Measurements from ENCODE around the gene LTF.
"Not testable (repeated sequence)": the region's sequence is repeated elsewhere in the genome, so short reads cannot be mapped to it uniquely, and the experiment has no call there.

LTF gene

DNA sequence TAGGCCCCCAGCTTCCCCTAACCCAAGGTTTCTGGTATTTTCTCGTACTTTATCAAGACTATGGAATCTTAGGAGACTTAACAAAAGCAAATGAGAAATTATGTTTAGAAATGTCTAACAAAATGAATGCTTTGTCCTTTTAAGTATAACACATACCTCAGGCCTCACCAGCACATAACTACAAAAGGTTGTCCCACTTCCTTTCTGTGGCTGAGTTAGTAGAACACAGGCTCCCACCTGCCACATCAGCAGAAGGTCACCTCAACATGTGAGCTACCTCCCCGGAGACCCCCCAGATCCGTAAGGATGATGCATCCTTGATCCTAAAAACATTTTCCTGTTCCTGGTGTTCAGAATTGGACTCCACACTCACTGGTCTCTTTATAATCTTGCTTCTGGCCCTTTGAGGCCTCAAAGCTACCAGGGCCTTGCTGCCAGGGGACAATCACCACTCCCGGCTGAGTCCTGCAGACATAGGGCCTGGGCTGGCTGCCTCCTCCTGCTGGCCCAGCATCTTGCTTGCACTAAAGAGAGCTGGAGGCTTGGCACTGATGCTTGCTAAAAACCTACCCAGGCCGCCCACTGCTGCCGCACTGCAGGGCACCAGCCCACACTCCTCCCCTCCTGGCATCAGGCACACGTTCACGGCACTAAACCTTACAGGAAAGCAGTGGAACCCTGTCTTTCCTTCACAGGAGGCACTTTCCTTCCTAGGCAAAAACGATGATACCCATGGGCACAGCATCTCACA lies 54.8 kb downstream of the LTF start:
- DNase-seq, result no peak

DNA sequence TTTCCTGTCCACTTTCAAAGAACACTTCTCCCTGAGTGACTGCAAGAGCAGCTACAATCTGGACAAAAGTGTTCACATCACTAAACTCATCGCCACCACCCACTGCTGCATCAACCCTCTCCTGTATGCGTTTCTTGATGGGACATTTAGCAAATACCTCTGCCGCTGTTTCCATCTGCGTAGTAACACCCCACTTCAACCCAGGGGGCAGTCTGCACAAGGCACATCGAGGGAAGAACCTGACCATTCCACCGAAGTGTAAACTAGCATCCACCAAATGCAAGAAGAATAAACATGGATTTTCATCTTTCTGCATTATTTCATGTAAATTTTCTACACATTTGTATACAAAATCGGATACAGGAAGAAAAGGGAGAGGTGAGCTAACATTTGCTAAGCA lies 55.9 kb downstream of the LTF start:
- DNase-seq, result no peak

DNA sequence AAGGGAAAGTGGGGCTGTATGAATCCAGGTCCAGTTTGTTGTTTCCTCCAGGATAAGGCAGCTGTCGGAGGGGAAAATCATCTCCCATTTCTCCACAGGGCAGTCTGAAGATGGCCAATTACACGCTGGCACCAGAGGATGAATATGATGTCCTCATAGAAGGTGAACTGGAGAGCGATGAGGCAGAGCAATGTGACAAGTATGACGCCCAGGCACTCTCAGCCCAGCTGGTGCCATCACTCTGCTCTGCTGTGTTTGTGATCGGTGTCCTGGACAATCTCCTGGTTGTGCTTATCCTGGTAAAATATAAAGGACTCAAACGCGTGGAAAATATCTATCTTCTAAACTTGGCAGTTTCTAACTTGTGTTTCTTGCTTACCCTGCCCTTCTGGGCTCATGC lies 56.7 kb downstream of the LTF start:
- DNase-seq, result no peak

DNA sequence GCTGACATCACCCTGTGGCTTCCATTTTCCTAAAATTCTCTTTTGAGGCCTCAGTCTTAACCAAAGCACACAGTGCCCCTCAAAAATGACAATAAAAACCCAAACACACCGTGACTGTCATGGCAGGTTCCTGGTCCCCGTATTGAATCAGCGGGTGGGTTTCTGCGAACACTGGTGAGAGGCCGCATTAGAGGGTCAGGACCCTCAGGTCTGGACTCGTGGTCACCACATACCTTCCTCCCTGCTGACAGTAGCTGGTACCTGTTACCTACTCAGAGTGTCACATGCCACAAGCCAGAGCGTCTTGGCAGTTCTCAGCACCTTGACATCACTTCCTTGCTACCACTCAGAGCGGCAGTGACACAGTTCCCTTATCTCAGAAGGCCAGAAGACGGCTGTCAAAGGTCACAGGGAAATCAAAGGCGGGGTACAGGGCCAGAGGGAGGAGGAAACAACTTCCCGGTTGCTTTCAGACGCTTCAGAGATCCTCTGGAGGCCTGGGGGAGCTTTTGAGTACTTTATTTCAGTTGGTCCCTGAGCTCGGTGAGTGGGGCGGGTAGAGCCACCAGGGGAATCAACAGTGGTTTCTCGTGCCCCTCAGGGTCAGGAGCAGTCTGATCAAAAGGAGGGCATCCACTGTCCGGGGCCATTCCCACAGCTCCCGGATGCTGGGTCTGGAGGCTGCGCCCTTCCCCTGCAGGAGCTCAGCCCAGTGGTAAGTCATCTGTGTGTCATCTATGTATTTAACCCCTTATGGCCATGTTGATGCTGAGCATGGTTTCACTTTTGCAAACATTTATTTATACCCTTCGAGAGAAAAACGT lies 57.7 kb downstream of the LTF start, which contains the start of the genes CCR5AS and CCRL2:
CCR5AS (minus strand) TSS at position 279 of the 824 bp plus-strand sequence.
CCRL2 (plus strand) TSS at position 472 of the 824 bp plus-strand sequence. CDS start 821 bp downstream, outside the sequence.
- DNase-seq, result no peak

DNA sequence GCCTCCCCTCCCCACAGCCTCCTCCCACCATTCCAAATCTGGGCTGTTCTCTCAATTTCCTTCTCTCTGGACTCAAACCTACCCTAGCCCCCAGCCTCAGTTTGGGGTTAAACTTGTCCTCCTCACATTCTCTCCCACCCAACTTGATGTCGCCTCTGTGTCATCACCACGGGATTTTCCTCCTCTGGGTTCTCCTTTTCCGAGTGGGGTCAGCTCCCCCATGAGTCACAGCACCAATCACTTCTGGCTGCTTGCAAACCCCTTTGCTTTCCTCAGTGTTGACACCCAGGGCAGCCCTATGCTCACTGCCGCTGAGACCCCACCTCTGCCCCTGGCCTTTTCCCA lies 58.3 kb downstream of the LTF start:
- no peak for DNase-seq

DNA sequence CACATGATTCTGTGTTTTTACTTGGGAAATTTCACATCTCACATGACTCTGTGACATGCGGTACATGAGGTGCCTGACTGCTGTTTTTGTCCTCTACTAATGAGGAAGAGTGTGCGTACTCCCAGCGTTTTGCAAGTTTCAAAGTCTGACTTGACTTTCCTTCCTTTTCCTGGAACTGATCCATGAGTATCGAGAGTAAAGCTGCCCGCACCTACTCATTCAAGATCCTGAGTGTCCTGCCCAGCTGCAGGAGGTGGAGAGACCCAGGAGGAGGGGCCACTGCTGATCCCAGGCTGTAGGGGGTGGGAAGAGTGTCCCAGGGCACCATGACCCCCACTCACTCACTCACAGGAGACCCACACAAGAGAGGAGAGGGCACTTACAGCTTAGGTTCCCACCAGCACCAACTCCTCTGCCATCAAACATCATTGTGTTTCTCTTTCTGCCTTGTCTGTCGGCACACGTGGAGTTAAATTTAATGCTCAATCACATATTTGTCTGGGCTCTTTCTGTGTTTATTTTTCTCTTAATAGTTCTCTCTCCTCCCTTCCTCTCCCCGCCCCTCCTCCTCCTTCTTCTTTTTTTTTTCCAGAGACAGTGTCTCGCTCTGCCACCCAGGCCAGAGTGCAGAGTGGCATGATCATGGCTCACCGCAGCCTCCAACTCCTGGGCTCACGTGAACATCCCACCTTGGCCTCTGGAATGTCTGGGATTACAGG lies 59.2 kb downstream of the LTF start:
- DNase-seq, result no peak

DNA sequence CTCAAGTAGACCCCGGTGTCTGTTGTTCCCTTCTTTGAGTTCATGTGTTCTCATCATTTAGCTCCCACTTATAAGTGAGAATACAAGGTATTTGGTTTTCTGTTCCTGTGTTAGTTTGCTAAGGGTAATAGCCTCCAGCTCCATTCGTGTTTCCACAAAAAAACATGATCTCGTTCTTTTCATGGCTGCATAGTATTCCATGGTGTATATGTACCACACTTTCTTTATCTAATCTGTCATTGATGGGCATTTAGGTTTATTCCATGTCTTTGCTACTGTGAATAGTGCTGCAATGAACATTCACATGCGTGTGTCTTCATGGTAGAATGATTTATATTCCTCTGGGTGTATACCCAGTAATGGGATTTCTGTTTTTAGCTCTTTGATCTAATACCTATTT lies 61.8 kb downstream of the LTF start:
- not testable (repeated sequence) for DNase-seq

DNA sequence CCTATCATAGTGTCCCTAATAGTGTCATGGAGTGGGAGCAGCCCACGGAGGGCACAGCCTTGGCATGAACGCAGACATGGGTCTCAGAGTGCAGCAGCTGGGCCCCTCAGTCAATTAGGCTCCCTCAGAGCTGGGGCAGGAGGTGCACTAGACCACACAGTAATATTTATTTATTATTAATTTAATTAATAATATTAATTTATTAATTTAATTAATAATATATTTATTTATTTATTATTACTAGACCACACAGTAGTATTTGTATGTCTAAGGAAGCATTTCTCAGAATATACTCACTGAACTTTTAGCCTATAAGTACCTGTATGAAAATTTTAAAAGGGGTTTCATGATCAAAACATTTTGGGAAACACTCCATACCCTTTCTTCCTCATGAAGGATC lies 63.1 kb downstream of the LTF start:
- no peak for DNase-seq

DNA sequence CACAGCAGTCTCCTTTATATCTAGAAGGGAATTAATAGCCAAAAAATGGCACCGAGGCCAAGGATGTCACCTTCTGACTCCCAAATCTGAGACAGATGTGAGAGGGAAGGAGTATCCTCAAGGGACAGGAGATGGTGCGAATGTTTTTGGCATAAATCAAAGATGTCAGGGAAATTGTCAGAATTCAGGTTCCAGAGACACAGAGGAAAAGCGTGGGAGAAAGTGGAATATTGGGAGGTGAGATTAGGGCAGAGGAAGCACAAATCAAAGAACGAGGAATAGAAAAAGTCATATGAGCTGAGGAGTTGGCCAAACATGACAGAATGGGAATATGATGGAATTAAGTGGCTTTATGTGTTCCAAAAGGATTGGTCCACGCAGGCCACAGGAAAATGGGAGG lies 63.9 kb downstream of the LTF start:
- no peak for DNase-seq

DNA sequence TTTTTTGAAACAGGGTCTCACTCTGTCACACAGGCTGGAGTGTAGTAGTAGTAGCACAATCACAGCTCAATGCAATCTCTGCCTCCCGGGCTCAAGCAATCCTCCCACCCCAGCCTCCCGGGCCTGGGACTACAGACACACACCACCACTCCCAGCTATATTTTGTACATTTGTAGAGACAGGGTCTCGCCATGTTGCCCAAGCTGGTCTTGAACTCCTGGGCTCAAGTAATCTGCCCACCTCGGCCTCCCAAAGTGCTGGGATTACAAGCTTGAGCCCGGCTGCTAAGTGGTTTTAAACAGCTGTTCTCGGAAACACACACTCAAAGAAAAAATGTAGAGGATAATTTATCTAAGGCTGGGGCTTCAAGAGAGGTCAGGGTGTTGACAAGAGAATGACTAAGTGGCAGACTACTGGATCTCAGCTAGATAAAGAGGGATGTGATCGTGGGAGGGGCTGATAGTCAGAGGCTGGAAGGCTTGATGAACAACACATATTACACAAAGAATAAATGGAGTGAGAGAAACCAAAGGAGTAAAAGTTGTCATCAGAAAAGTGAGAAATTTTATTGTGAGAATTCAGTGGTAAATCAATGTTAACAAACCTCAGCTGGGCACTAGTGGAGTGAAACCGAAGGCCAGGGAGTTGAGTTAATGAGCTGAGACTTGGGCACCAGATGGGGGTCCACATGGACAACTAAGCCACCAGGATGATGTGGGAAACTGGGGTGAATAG lies 64.5 kb downstream of the LTF start:
- no peak for DNase-seq

DNA sequence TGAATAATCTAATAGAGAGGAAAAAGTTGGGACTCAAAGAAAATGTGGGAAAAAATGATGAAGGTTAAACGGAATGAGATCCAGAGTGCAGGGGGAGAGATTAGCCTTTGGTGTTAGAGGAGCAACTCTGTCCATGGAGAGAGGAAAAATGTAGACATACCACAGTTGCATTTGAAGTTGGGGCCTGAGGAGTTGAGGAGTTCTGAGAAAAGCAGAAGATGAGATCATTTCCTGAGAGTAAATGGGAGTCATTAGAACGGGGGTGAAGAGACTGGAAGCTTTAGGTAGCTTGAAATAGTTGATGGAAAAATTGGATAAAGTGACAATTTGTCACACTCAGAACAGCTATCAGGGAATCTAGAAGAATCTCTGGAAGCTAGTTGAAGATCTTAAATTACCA lies 65.1 kb downstream of the LTF start:
- DNase-seq, result no peak

DNA sequence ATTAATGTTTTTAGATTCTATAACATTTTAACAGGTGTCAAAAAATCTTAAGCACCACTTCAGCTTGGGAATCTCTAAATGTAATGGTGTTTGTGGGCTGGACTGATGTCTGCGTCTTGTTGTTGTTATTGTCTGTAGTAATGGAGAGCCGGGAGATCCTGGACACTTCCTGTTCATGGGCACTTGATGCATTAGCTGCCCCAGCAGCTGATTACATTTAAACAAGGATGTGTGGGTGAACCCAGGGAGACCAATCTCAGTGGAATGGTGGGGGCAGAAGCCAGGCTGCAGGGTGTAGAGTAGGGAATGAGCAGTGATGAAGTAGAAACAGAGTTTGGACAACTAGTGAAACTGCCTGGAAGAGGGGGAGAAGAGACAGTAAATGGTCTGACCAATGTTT lies 65.6 kb downstream of the LTF start:
- no peak for DNase-seq

DNA sequence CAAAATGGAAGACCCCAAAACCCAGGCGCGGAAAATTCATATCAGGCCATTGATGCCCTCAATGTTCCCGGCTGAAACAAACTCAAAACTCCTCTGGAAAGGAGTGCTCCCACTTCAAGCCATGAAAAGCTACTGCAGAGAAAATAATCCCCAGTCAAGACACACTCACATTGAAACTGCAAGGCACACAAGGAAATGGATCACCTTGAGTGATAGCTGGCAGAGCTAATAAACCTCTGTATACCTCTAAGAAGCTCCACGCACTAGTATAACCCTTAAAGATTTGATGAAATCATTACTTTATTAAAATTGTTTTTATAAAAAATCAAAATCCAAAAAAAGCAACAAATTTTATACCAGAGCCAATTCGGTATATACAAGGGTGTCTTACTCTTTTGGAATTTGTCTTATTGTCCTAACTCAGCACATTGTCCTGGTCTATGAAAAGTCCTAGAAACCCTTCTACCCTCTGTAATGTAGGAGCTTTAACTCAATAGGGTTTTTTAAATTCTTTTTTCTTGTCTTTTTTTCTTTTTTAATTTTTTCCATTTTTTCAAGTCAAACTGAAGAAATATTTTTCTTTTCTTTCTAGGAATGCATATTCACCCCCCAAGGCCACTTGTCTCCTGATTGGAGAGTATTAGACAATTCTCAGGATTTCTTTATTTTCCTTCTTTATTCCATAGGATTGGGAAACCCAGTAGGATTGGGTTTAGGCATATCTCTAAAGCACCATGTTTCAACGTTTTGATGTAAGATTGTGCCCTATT lies 66.3 kb downstream of the LTF start:
- DNase-seq, result no peak

DNA sequence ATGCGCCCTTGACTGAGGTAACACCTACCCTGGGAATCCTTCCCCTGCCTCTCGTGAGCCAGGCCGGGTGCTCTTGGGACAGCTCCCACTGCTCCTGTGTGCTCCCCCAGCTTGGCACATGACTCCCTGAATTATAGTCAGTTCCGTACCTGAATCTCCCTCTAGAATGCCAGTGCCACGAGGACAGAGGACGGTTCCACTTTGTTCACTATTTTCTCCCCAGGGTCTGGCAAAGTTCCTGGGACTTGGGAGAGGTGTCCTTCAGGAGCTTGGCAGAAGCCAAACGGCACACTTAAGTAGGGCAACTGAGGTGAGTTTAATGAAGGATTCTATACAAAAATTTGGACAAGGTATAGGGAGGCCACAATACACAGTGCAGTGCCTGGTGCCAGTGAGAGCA lies 67.6 kb downstream of the LTF start:
- DNase-seq, result no peak

DNA sequence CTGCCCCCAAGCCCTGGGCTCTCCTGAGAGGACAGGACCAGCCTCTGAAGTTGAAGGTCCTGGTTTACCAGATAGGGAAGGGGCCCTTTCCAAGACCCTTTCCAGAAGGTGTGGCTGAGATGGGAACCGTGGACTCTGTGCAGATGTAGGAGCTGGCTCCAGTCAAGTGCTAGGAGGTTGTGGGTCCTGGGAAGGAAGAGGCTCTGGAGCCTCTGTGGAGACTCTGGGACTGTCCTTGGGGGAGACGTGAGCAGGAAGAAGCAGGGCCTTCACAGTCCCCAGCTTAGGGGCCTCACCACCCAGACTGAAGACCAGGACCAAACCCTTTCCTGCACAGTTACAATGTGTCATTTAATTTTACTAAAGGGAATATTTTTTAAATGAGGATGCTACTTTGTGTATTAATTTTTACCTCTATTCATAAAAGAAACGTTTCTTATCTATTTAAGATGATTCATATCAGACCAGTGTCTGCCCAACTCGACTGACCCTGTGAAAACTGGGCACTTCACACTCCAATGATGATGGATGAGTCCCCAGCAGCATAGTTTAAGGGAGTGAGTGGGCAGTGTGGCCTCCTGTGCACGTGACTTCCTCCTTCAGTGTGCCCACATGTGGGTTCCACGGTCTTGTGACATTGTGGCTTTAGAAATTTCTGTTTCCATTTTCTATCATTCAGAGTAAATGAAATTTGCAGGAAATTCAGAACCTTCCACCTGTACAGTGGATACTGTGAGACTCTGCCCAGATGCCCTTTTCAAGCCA lies 68.8 kb downstream of the LTF start:
- DNase-seq, result no peak

DNA sequence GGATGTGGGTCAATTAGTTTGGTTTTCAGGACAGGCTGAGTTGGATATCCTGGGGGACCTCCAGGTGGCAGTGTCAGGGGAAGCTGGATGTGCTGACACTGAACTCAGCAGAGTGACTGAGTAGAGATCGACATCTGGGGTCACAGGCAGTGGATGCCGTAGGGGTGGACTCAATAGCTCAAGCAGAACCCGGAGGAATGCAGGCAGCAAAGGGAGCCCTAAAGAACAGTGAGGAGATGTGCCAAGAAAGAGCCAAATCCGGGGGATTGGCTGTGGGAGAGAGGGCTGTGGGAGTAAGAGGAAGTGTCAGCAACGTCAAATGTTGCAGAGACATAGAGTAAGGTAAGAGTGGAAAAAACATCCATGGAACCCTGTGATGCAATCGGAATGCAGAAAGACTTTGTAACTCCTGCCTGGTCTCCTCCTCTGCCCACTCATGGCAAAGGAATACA lies 69.5 kb downstream of the LTF start:
- DNase-seq, result no peak

DNA sequence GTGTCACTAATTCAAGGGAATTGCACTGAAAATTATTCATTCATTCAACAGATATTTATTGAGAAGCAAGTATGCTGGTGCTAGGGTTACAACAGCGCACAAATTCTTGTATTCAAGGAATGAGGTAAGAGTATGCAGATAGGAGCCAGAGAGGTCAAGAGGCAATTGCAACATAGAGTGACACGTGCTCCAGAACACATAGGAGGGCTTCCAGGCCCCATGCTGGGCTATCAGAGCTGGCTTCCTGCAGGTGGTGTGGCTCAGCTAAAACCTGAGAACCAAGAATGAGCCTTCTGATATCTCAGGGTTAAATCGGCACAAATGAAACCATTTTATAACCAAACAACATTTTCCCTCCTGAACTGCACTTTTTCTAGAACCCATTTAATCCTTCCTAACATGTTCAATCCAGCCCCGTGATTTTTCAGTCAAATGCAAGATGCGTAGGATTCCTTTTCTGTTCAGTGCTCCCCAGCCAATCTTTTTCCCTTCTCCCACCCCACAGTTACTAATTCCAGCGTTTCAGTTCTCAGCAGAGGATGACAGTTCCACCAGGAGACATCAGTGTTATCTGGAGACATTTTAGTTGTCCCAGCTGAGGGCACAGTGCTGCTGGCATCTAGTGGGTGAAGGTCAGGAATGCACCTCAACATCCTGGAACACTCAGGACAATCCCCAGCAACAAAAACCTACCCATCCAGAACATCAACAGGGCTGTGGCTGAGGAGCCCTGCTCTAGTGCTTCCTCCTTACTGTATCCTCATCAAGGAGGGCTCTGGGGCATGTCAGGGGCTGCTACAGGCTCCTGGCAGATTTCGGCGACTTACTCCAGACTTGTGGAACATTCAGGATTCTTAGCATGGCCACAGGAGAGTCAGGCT lies 70.9 kb downstream of the LTF start:
- no peak for DNase-seq

DNA sequence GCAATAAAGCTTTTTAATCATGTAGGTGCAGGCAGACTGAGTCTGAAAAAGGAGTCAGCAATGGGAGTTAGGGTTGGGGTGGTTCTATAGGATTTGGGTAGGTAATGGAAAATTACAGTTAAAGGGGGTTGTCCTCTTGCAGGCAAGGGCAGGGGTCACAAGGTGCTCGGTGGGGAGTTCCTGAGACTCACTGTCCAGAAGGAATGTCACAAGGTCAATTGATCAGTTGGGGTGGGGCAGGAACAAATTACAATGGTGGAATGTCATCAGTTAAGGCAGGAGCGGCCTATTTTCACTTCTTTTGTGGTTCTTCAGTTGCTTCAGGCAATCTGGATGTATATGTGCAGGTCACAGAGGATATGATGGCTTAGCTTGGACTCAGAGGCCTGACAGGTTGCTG lies 71.7 kb downstream of the LTF start:
- no peak for DNase-seq

DNA sequence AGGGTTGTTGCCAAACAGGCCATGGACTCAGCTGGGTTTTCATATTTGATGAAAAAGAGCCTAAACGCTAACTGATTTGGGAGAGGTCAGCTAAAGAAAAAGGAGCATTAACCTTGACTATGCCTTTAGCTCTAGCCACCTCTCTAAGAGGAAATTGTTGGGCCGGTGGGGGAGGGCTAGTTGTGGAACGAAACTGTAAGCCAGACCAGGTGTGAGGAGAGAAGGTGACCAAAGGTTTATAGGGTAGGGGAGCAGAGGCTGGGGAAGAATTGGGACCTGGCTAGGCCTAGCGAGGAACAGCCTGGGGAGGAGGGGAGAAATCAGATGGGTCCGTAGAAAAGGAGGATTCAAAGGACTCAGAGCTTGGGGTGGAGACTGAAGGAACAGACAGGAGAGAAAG lies 73.2 kb downstream of the LTF start:
- not testable (repeated sequence) for DNase-seq

DNA sequence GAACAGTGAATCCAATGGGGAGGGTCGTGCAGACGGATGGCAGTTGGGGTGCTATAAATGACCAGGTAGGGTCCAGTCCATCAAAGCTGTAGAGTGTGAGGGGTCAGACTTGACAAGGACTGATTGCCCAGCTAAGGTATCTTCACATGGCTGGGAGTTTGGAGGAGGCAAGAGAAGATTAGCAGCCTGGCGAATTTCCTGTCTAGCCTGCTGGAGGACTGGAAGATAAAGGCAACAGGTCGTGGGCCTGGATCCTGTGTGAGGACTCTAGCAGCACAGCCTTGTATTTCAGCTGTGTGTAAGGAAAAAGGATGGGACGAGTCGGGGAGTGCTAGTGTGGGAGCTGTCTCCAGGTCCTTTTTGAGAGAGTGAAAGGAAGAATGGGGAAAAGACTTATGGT lies 75.4 kb downstream of the LTF start:
- DNase-seq, result no peak
